ENCODE data around the gene SLC44A4.

- no peak for TF ChIP-seq CTCF (IDR thresholded peaks at IDR 0.05; ENCODE audit: borderline replicate concordance, extremely low read depth, low read length, poor library complexity, severe bottlenecking)
- no peak for TF ChIP-seq EZH2 (IDR thresholded peaks at IDR 0.05; ENCODE audit: borderline replicate concordance, low read depth, low read length, severe bottlenecking)
Measured at GRCh38 chr6:31881136-31881859, 2.5 kb upstream of the SLC44A4 start.

Measured in DND-41 (cell line).